ENCODE measurements around the gene KCNK13.

The KCNK13 gene

GRCh38 chr14:90114554-90114953 lies 52.8 kb downstream of the KCNK13 start (continued):
- TF ChIP-seq PATZ1 (CRISPR knock-in tag; IDR thresholded peaks at IDR 0.05; ENCODE audit: borderline replicate concordance) = no peak

GRCh38 chr14:90115780-90116179 lies 54.0 kb downstream of the KCNK13 start:
- ATAC-seq = no peak
- TF ChIP-seq PATZ1 (CRISPR knock-in tag; IDR thresholded peaks at IDR 0.05; ENCODE audit: borderline replicate concordance) (no peak), PPARA (CRISPR knock-in tag; IDR thresholded peaks at IDR 0.05; ENCODE audit: borderline replicate concordance) (no peak), GLIS3 (CRISPR knock-in tag; IDR thresholded peaks at IDR 0.05) (no peak), ZFP30 (CRISPR knock-in tag; IDR thresholded peaks at IDR 0.05) (no peak), ZNF565 (CRISPR knock-in tag; conservative IDR thresholded peaks at IDR 0.05; ENCODE audit: low read depth) (no peak)

- TF ChIP-seq ZFP30 (CRISPR knock-in tag; IDR thresholded peaks at IDR 0.05) (no peak), ZC3H10 (CRISPR knock-in tag; IDR thresholded peaks at IDR 0.05) (no peak), CSDC2 (CRISPR knock-in tag; IDR thresholded peaks at IDR 0.05) (no peak), POU6F1 (CRISPR knock-in tag; IDR thresholded peaks at IDR 0.05; ENCODE audit: borderline replicate concordance, low read depth) (no peak), OSR1 (CRISPR knock-in tag; IDR thresholded peaks at IDR 0.05) (no peak), TCF4 (CRISPR knock-in tag; IDR thresholded peaks at IDR 0.05; ENCODE audit: borderline replicate concordance) (no peak), ARNTL (CRISPR knock-in tag; IDR thresholded peaks at IDR 0.05; ENCODE audit: borderline replicate concordance, low read depth) (no peak), CSRNP3 (CRISPR knock-in tag; IDR thresholded peaks at IDR 0.05) (no peak), PPARA (CRISPR knock-in tag; IDR thresholded peaks at IDR 0.05; ENCODE audit: borderline replicate concordance) (no peak), GLIS3 (CRISPR knock-in tag; IDR thresholded peaks at IDR 0.05) (no peak), BACH2 (CRISPR knock-in tag; IDR thresholded peaks at IDR 0.05; ENCODE audit: borderline replicate concordance) (no peak), ESRRG (CRISPR knock-in tag; IDR thresholded peaks at IDR 0.05) (no peak), PATZ1 (CRISPR knock-in tag; IDR thresholded peaks at IDR 0.05; ENCODE audit: borderline replicate concordance) (no peak), RARB (CRISPR knock-in tag; IDR thresholded peaks at IDR 0.05) (no peak), TSHZ2 (CRISPR knock-in tag; IDR thresholded peaks at IDR 0.05) (no peak), ISL1 (CRISPR knock-in tag; IDR thresholded peaks at IDR 0.05) (no peak), ZNF8 (CRISPR knock-in tag; IDR thresholded peaks at IDR 0.05) (no peak), ZNF565 (CRISPR knock-in tag; conservative IDR thresholded peaks at IDR 0.05; ENCODE audit: low read depth) (no peak), CREB5 (CRISPR knock-in tag; IDR thresholded peaks at IDR 0.05; ENCODE audit: low read depth) (no peak), ZNF70 (CRISPR knock-in tag; IDR thresholded peaks at IDR 0.05) (no peak)
- no peak for ATAC-seq
Observed at GRCh38 chr14:90116444-90116843, 54.6 kb downstream of the KCNK13 start.
